ENCODE data around the gene EXOG.

The EXOG gene, protein sequence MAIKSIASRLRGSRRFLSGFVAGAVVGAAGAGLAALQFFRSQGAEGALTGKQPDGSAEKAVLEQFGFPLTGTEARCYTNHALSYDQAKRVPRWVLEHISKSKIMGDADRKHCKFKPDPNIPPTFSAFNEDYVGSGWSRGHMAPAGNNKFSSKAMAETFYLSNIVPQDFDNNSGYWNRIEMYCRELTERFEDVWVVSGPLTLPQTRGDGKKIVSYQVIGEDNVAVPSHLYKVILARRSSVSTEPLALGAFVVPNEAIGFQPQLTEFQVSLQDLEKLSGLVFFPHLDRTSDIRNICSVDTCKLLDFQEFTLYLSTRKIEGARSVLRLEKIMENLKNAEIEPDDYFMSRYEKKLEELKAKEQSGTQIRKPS

DNA sequence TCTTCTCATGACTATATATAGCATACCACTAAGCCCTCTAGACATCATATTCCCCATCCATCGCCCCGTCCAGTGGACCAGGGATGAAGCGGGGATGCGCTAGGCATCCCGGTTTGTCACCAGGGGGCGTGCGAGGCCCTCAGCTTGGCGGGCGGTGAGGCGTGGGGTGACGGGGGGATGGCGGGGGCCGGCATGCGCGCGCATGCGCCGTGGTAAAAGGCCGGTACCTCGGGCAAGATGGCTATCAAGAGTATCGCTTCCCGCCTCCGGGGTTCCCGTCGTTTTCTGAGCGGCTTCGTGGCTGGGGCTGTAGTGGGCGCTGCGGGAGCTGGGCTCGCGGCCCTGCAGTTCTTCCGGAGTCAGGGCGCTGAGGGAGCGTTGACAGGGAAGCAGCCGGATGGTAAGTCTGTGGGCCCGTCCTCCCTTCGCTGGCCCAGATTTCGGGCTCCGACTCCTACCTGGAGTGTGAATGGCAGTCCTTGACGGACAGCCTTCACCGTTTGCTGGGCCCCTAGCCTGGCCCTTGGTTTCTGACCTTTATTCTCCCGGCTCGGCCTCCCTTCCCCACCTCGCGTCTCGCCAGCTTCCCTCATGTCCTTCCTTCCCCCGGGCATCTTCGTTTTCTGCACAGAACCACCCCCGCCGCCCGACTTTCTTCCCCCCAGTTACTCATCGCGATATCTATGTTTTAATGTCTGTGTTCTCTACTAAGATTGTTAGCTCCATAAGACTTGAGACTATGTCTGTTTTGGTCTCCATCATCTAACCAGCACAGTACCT is at the start of gene EXOG:
TSS of gene EXOG (plus strand) at position 210 of the 780 bp plus-strand sequence. CDS start at position 238, 28 bp downstream.
- peak; percentile 92 for DNase-seq (ENCODE audit: low read depth)

DNA sequence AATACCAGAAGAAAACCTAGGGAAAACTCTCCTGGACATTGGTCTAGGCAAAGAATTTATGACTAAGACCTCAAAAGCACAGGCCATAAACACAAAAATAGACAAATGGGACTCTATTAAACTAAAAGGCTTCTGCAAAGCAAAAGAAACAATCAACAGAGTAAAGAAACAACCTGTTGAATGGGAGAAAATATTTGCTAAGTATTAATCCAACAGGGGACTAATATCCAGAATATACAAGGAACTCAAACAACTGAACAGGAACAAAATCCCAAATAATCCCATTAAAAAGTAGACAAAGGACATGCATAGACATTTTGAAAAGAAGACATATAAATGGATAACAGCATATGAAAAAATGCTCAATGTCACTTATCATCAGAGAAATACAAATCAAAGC is 49.3 kb upstream of the EXOG start:
- DNase-seq (ENCODE audit: low read depth): no peak

DNA sequence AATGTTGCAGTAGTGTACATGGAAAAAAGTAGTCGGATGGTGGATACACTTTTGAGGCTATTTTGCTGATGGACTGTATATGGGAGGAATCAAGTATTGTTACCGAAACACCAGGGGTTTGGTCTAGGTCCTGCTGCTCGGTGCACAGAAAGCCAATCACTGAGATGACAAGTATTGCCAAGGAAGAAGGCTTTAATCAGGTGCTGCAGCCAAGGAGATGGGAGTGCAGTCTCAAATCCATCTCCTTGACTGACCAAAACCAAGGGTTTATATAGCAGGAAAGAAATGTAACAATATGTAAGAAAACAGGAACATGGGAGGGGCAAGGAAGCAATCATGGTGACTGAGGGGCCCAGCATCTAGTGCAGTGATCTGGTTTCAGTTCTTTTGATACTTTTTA is 45.3 kb upstream of the EXOG start:
- DNase-seq (ENCODE audit: low read depth): no peak

DNA sequence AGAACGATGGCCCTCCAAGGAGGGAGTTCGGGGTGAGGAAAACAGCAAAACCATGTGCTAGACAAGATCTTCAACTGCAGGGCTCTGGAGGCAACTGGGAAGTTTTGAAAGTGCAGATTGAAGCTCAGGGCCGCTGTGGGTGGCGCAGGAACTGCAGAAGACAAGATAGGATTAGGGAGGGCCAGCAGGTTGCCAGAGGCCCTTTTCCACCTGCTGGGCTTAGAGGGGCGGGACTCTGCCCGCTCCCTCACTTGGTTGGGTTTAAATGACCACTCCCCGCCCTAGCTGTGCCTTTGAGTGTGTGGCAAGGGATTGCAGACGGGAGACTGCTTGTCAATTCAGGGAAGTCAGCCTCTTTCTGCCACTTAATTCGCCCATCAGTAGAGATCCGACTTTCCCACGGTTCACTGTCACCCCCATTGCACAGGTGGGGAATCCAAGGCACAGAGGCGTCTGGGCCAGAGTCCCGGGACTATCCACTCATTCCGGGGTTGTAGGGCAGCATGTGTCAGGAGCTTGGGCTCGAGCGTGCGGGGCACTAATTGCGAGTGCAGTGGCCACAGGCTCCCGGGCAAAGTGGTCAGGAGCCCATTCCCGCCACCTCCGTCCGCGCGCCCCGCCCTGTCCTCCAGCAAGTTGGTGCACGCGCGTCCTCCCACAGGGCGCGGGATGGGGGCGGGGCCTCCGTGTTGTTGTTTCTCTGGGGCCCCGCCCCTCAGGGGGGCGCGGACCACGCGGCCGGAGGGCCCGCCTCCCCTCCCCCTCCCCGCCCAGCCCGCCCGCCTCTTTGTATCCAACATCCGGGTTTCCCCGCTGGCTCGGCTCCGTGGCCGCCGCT is 42.8 kb upstream of the EXOG start, which contains the start of gene ACVR2B:
TSS of gene ACVR2B (plus strand) at position 816 of the 838 bp plus-strand sequence. CDS start 433 bp downstream, outside the sequence.
- peak; percentile 68 for DNase-seq (ENCODE audit: low read depth)

DNA sequence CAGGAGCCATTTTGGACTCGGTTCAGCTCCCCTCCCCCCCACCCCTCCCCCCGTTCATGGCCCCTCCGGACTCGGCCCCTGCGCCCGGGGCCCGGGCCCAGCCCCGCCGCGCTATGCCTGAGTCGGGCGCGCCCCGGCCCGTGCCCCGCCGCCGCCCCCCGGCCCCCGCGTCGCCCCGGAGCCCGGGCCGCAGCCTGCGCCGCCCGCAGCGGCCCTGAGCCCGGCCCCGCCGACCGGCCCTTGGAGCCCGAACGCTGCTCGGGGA is 42.3 kb upstream of the EXOG start:
- no peak for DNase-seq (ENCODE audit: low read depth)

GRCh38 chr3:38454178-38454883 is 41.8 kb upstream of the EXOG start:
- no peak for DNase-seq (ENCODE audit: low read depth)

DNA sequence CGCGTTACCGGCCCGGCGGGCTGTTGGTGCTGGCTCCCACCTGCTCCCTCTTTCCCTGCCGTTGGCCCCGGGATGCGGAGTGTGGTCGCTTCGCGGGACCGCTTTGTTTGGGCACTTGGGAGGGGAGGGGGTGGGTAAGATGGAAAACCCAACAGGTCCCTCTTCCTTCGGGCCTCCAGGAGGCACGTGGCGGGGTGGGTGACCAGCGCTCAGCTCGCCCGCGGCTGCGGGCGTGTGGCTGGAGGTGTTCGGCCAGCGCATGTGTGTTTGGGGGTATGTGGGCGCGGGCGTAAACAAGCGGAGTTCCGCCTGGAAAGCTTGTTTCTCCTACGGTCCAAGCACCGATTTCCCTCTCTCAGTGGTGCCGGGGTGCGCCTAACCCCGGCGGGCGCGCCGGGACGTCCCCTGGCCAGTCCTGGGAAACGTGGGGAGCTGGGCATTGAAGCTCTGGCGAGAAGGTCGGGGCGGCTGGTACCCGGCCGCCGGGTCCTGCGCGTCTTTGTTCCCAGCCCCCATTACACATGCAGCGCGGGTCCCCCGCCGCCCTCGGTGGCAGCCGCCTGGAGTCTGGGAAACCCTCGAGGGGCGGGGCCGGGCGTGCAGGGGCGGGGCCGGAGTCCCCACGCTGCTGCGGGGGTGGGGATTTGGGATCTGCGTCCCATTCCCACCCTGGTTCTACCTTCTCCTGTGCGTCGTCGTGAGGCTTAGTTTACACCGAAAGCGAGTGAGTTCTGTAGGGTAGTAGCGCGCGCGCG is 41.1 kb upstream of the EXOG start:
- no peak for DNase-seq (ENCODE audit: low read depth)

DNA sequence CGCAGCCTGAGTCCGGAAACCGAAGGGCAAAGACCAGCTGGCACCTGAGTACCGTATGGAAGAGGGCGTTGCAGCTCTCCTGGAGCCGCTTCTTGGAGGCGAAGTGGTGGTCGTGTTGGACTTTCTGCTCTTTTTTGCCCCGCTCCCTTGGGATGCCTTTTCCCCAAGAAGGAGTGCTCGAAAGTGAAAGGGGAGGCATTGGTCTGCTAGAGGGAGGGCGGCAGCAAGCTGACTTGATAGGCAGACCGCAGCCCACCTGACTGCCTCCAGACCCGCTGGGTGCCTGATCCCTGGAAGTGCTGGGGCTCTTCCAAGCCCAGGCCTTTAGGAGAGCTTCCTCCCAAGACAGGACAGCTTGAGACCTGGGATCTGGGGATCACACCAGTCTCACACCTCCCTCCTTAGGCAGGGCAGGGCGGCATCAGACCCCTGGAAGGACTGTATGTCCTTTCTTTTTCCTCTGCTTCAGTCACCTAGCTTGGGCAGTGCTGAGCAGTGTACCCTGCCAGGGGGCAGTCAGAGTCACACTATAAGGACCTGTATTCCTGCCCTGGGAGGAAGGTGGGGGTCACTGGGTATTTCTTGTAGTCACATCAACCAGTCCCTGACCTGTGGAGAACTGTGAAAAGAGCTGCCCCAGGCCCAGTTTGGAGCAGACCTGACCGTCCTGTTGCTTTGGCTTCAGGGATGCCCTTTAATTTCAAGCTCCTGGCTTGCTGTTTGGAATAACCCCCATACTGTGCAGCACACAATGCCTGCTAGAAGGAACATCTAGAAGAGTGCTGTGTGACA is 40.3 kb upstream of the EXOG start:
- DNase-seq (ENCODE audit: low read depth): no peak

DNA sequence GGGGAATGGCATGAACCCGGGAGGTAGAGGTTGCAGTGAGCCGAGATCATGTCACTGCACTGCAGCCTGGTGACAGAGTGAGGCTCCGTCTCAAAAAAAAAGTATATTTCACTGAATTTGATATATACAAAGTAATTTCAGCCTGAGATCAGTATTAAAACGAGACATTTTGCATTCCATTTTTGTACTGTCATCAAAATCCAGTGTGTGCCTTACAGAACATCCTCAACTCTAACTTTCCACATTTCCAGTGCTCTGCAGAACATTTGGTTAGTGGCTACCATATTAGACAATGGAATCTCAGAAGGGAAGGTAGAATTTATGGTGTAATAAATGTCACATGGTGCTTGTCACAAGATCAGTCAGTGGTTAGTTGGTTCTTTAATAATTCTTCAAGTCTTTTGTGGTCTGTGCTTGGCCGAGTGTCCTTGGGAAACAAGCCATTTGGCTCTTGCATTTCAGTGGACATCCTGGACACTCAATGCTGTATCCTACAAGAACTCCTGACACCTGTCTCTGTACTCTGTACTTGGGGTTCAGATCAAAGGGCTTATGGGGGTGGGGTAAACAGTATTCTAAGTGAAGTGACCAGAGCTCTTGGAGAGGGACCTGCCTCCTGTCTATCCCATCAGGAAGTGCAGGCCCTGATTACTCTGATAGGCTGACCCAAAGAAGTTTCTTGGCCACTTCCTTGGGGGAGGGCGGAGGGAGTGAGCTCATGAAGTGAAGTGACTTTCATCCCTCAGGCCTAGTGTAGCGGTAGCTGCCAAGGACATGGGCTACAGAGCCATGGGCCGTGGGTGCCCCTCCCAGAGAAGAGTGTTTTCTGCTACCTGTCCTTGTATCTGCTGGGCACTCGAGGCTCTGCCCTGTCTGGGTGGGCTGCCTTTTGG is 38.8 kb upstream of the EXOG start:
- DNase-seq (ENCODE audit: low read depth): no peak

- no peak for DNase-seq (ENCODE audit: low read depth)
These were observed 37.2 kb upstream of the EXOG start for GRCh38 chr3:38458796-38459498.

DNA sequence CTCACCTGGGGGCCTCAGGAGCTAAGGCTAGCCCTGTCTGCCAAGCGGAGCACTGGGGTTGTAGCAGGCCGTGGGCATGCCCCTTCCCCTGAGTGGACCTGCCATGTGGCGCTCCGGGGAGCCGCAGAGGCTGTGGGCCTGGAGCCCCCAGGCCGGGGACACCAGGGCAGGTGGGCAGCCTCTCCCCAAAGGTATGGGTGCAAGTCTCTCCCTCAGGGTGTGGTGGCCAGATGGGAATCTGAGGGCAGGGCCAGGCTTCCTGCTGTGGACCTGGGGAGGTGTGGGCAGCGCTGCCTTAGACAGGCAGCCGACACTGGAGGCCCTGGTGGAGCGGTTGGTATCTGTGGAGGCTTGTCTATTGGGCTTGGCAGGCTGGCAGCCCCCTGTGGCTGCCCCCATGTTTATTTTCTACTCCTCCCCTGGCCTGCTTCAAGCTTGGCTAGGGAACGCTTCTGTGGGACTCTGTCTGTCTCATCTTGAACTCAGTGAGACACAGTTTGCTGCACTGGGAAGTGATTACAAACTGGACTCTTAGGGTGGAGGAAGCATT is 36.6 kb upstream of the EXOG start:
- DNase-seq (ENCODE audit: low read depth): no peak

DNA sequence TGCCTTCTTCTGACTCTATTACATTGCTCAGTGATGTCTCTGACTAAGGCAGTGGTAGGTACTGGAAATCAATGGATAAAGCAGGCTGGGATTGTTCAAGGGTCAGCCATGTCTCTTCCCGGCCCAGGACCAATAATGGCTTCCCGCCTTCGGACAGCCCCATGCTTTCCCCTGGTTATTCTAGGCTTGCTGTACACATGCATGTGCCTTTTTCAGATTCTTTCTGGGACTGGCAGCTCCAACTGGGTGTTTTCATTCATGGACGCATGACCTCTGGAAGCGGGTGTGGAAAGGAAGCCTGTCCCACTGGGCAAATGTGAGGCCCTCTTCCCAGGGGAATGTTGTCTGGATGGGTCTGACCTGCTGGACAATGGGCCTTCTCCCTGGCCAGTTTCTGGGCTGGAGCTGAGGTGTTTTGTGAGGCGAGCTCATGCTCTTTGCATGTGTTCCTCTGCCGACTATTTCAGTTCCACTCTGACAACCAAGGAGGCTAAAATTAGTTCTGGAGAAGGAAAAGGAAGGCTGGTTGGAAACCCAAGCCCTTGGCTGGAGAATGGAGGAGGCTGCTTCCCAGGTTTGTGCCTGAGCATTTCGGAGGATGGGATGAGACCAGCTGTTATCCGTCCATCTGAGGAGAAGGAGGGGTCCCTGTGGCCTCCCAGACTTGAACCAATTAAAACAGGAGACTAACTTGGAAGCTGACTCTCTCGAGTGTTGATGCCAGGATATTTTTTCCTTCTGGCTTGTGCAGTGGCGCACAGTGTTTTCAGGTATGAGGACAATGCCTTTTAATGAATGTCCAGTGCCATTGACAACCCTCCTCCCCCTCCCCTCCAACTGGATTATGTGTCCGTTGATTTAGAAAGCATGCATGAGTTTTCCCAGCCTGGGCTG is 35.5 kb upstream of the EXOG start:
- no peak for DNase-seq (ENCODE audit: low read depth)

- DNase-seq (ENCODE audit: low read depth): no peak
These were observed 30.5 kb upstream of the EXOG start for GRCh38 chr3:38465588-38466154.

GRCh38 chr3:38468765-38469164 is 27.4 kb upstream of the EXOG start:
- no peak for DNase-seq (ENCODE audit: low read depth)

- no peak for DNase-seq (ENCODE audit: low read depth)
These were observed 26.3 kb upstream of the EXOG start for GRCh38 chr3:38469852-38470251.

GRCh38 chr3:38471260-38471857 is 24.8 kb upstream of the EXOG start:
- no peak for DNase-seq (ENCODE audit: low read depth)

DNA sequence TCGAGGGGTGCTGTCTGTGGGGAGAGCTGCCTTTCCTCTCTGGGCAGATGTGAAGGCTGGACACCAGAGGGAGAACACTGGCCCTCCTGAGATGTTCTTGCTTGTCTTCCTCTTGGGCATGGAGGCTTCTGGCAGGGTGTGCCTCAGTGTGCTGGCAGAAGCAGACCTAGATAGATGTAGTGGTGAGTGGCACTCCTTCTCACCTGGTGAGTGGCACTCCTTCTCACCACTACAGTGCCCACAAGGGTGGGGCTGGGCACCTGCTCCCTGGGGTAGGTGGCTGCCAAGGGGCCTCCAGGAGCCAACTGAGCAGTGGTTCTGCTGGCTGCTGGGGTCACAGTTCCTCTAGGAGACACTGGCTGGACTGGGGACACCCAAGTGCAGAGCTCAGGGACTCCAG is 23.8 kb upstream of the EXOG start:
- no peak for DNase-seq (ENCODE audit: low read depth)

Measured in activated T-cell treated with anti-CD3 and anti-CD28 coated beads for 48 hours (primary cell).